ENCODE data around the gene CCDC148.

CCDC148 gene

DNA sequence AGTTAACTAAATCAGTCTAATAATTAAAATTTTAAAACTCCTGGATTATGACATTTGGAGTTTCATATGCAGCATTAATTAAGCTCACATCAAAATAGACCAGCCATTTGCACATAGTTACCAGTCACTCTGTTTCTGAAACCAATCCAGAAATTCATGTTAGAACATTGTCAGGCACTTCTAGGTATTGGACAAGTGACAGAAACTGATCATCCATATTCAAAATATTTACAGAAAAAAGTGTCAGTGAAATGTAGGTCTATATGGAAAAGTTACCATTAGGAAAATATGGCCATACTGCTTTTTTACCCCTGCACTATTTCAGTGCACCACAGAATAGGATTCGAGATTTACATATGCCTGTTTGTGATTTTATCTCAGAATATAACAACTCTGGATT lies 321.5 kb downstream of the CCDC148 start:
- TF ChIP-seq ZNF585B (tag by site-specific recombination; IDR thresholded peaks at IDR 0.05) (no peak), ZNF366 (tag by site-specific recombination; conservative IDR thresholded peaks at IDR 0.05) (no peak), ZNF292 (tag by site-specific recombination; IDR thresholded peaks at IDR 0.05; ENCODE audit: borderline replicate concordance, low read depth) (no peak), HOXD13 (CRISPR knock-in tag; IDR thresholded peaks at IDR 0.05; ENCODE audit: borderline replicate concordance) (no peak), FEZF1 (tag by site-specific recombination; IDR thresholded peaks at IDR 0.05) (no peak), ZNF433 (tag by site-specific recombination; IDR thresholded peaks at IDR 0.05; ENCODE audit: low read depth) (no peak), ZNF114 (tag by site-specific recombination; IDR thresholded peaks at IDR 0.05) (no peak), SP2 (tag by site-specific recombination; IDR thresholded peaks at IDR 0.05) (no peak), ZNF10 (tag by site-specific recombination; IDR thresholded peaks at IDR 0.05) (no peak)
- TF ChIP-seq, protein P1, sequence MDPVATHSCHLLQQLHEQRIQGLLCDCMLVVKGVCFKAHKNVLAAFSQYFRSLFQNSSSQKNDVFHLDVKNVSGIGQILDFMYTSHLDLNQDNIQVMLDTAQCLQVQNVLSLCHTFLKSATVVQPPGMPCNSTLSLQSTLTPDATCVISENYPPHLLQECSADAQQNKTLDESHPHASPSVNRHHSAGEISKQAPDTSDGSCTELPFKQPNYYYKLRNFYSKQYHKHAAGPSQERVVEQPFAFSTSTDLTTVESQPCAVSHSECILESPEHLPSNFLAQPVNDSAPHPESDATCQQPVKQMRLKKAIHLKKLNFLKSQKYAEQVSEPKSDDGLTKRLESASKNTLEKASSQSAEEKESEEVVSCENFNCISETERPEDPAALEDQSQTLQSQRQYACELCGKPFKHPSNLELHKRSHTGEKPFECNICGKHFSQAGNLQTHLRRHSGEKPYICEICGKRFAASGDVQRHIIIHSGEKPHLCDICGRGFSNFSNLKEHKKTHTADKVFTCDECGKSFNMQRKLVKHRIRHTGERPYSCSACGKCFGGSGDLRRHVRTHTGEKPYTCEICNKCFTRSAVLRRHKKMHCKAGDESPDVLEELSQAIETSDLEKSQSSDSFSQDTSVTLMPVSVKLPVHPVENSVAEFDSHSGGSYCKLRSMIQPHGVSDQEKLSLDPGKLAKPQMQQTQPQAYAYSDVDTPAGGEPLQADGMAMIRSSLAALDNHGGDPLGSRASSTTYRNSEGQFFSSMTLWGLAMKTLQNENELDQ (tag by site-specific recombination; IDR thresholded peaks at IDR 0.05; ENCODE audit: low read depth), result no peak
- TF ChIP-seq, protein P2, sequence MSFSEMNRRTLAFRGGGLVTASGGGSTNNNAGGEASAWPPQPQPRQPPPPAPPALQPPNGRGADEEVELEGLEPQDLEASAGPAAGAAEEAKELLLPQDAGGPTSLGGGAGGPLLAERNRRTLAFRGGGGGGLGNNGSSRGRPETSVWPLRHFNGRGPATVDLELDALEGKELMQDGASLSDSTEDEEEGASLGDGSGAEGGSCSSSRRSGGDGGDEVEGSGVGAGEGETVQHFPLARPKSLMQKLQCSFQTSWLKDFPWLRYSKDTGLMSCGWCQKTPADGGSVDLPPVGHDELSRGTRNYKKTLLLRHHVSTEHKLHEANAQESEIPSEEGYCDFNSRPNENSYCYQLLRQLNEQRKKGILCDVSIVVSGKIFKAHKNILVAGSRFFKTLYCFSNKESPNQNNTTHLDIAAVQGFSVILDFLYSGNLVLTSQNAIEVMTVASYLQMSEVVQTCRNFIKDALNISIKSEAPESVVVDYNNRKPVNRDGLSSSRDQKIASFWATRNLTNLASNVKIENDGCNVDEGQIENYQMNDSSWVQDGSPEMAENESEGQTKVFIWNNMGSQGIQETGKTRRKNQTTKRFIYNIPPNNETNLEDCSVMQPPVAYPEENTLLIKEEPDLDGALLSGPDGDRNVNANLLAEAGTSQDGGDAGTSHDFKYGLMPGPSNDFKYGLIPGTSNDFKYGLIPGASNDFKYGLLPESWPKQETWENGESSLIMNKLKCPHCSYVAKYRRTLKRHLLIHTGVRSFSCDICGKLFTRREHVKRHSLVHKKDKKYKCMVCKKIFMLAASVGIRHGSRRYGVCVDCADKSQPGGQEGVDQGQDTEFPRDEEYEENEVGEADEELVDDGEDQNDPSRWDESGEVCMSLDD (tag by site-specific recombination; IDR thresholded peaks at IDR 0.05), result no peak
- TF ChIP-seq, protein P3, sequence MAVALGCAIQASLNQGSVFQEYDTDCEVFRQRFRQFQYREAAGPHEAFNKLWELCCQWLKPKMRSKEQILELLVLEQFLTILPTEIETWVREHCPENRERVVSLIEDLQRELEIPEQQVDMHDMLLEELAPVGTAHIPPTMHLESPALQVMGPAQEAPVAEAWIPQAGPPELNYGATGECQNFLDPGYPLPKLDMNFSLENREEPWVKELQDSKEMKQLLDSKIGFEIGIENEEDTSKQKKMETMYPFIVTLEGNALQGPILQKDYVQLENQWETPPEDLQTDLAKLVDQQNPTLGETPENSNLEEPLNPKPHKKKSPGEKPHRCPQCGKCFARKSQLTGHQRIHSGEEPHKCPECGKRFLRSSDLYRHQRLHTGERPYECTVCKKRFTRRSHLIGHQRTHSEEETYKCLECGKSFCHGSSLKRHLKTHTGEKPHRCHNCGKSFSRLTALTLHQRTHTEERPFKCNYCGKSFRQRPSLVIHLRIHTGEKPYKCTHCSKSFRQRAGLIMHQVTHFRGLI (tag by site-specific recombination; IDR thresholded peaks at IDR 0.05), result no peak
- CTCF ChIA-PET, result interaction anchor here (0.6 kb wide), 1 partner anchor 578 kb away, joined by 5 read pairs; no protein-coding TSS in a partner anchor

DNA sequence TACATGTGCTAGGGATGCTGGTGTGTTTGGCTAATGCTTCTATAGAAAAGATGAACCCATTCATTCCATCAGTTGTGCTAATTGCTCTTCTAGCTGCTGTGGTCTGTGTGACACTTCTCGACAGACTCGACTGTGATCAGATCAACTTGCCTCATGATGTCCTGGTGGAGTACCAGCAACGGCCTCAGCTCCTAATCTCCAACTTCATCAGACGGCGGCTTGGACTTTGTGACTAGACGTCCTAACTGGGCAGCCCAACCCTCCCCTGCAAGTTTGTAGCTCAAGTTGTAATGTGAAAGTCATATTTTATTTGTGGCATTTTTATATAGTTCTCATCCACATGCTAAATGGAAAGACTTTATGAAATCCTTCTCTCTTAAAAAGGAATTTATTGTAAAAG lies 321.9 kb downstream of the CCDC148 start:
- POLR2A ChIA-PET, result no interaction called here
- Histone ChIP-seq H3K36me3 (ENCODE audit: control insufficient read depth in 2 of 2, insufficient read depth in 1 of 2, low read length in 2 of 2) (no peaks in the 10 kb centered on the region), H3K27ac (ENCODE audit: extremely low read depth, low read depth, low read length) (no peak overlapping the region), H3K4me1 (ENCODE audit: control insufficient read depth, insufficient read depth, low read length) (no peaks in the 10 kb centered on the region; the same call in 1 of the 2 replicates), H3K9me3 (ENCODE audit: control insufficient read depth, insufficient read depth, low read depth, low read length) (no peaks in the 10 kb centered on the region), H3K4me3 (ENCODE audit: low read depth, low read length) (no peak overlapping the region)
- CTCF ChIA-PET, result interaction anchor here (0.6 kb wide), 1 partner anchor 579 kb away, joined by 5 read pairs; no protein-coding TSS in a partner anchor
- TF ChIP-seq, protein P4, sequence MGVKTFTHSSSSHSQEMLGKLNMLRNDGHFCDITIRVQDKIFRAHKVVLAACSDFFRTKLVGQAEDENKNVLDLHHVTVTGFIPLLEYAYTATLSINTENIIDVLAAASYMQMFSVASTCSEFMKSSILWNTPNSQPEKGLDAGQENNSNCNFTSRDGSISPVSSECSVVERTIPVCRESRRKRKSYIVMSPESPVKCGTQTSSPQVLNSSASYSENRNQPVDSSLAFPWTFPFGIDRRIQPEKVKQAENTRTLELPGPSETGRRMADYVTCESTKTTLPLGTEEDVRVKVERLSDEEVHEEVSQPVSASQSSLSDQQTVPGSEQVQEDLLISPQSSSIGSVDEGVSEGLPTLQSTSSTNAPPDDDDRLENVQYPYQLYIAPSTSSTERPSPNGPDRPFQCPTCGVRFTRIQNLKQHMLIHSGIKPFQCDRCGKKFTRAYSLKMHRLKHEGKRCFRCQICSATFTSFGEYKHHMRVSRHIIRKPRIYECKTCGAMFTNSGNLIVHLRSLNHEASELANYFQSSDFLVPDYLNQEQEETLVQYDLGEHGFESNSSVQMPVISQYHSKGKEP (tag by site-specific recombination; IDR thresholded peaks at IDR 0.05), result no peak
- TF ChIP-seq ZNF292 (tag by site-specific recombination; IDR thresholded peaks at IDR 0.05; ENCODE audit: borderline replicate concordance, low read depth) (no peak), YY2 (tag by site-specific recombination; IDR thresholded peaks at IDR 0.05) (no peak), KLF9 (tag by site-specific recombination; IDR thresholded peaks at IDR 0.05; ENCODE audit: low read depth) (no peak), ZNF133 (tag by site-specific recombination; IDR thresholded peaks at IDR 0.05) (no peak), BCL11A (tag by site-specific recombination; IDR thresholded peaks at IDR 0.05; ENCODE audit: low read depth) (no peak), ZNF548 (tag by site-specific recombination; IDR thresholded peaks at IDR 0.05) (no peak)
- TF ChIP-seq, protein P1 (tag by site-specific recombination; IDR thresholded peaks at IDR 0.05; ENCODE audit: low read depth), result no peak
- TF ChIP-seq, protein P5, sequence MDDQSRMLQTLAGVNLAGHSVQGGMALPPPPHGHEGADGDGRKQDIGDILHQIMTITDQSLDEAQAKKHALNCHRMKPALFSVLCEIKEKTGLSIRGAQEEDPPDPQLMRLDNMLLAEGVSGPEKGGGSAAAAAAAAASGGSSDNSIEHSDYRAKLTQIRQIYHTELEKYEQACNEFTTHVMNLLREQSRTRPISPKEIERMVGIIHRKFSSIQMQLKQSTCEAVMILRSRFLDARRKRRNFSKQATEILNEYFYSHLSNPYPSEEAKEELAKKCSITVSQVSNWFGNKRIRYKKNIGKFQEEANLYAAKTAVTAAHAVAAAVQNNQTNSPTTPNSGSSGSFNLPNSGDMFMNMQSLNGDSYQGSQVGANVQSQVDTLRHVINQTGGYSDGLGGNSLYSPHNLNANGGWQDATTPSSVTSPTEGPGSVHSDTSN (CRISPR knock-in tag; IDR thresholded peaks at IDR 0.05), result no peak
- TF ChIP-seq, protein P6, sequence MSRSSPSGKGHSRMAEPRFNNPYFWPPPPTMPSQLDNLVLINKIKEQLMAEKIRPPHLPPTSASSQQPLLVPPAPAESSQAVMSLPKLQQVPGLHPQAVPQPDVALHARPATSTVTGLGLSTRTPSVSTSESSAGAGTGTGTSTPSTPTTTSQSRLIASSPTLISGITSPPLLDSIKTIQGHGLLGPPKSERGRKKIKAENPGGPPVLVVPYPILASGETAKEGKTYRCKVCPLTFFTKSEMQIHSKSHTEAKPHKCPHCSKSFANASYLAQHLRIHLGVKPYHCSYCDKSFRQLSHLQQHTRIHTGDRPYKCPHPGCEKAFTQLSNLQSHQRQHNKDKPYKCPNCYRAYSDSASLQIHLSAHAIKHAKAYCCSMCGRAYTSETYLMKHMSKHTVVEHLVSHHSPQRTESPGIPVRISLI (tag by site-specific recombination; IDR thresholded peaks at IDR 0.05), result no peak
- TF ChIP-seq, protein P7, sequence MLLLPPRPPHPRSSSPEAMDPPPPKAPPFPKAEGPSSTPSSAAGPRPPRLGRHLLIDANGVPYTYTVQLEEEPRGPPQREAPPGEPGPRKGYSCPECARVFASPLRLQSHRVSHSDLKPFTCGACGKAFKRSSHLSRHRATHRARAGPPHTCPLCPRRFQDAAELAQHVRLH (tag by site-specific recombination; IDR thresholded peaks at IDR 0.05), result no peak

More for the DNA sequence above, 321.5 kb downstream of the CCDC148 start:
- no peak overlapping the region for H3K27ac ChIP-seq (ENCODE audit: extremely low read depth, low read depth, low read length)
- no peaks in the 10 kb centered on the region; the same call in 1 of the 2 replicates for H3K4me1 ChIP-seq (ENCODE audit: control insufficient read depth, insufficient read depth, low read length)
- no peaks in the 10 kb centered on the region for H3K9me3 ChIP-seq (ENCODE audit: control insufficient read depth, insufficient read depth, low read depth, low read length)
- H3K36me3 ChIP-seq (ENCODE audit: control insufficient read depth in 2 of 2, insufficient read depth in 1 of 2, low read length in 2 of 2), result no peaks in the 10 kb centered on the region
- no peak overlapping the region for H3K4me3 ChIP-seq (ENCODE audit: low read depth, low read length)
- POLR2A ChIA-PET, result no interaction called here
